ENCODE results near the gene ELAC1.

Gene ELAC1

GRCh38 chr18:50967714-50968661 is at the start of gene ELAC1:
TSS of gene ELAC1 (plus strand) at chr18:50968040. CDS start at chr18:50974405, 6,365 bp downstream.
- TF ChIP-seq CTCF (conservative IDR thresholded peaks at IDR 0.05; ENCODE audit: low read length), result no peak
- H3K4me3 ChIP-seq (ENCODE audit: low read length), result peak within 1 kb of the TSS; percentile 77
- DNase-seq (ENCODE audit: low read depth), result peak; percentile 86

DNA sequence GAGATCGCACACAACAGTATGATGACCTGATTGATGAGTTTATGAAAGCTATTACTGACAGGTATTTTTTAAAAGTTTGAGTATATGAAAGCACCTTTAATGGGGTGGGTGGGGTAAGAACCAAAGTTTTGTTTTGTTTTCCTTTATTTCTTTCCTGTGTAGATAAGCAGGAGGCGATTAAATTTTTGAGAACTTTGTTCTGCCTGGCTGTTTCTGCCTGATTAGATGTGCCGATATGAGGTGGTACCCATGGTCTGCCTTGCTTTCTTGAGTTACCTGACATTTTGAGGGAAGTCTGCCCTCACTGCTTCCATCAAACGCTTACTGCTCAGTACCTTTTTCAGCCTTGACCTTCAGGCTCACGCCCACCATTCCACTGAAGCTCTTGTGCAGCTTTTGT is 49.7 kb upstream of the ELAC1 start:
- H3K4me3 ChIP-seq (ENCODE audit: low read length), result no peak overlapping the region
- TF ChIP-seq CTCF (conservative IDR thresholded peaks at IDR 0.05; ENCODE audit: low read length), result no peak
- DNase-seq (ENCODE audit: low read depth), result no peak

DNA sequence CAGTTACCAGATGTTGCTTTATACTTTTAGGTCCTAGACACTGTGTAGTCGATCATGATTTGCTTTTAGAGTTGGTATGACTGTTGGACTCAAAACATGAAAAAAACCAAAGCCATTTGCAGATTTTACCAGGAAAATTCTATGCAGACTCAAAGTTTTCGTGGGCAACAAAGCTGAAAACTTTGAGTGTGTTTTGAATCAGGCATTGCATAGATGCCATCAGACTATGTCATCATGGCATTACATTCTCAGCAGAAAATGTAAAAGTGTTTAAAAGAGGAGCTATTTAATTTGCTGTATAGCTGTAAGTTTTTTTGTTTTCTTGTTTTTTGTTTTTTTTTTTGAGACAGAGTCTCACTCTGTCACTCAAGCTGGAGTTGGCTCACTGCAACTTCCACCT is 43.5 kb upstream of the ELAC1 start:
- peak; percentile 25 for DNase-seq (ENCODE audit: low read depth)
- no peak overlapping the region for H3K4me3 ChIP-seq (ENCODE audit: low read length)
- no peak for TF ChIP-seq CTCF (conservative IDR thresholded peaks at IDR 0.05; ENCODE audit: low read length)

- no peak for TF ChIP-seq CTCF (conservative IDR thresholded peaks at IDR 0.05; ENCODE audit: low read length)
Observed at GRCh38 chr18:50926521-50926920, 41.3 kb upstream of the ELAC1 start.

GRCh38 chr18:50928551-50928950 is 39.3 kb upstream of the ELAC1 start:
- DNase-seq (ENCODE audit: low read depth), result no peak
- H3K4me3 ChIP-seq (ENCODE audit: low read length), result no peak overlapping the region
- TF ChIP-seq CTCF (conservative IDR thresholded peaks at IDR 0.05; ENCODE audit: low read length), result no peak

More at GRCh38 chr18:50926521-50926920, 41.3 kb upstream of the ELAC1 start:
- no peak overlapping the region for H3K4me3 ChIP-seq (ENCODE audit: low read length)
- no peak for DNase-seq (ENCODE audit: low read depth)

- TF ChIP-seq CTCF (conservative IDR thresholded peaks at IDR 0.05; ENCODE audit: low read length), result no peak
- DNase-seq (ENCODE audit: low read depth), result no peak
- no peak overlapping the region for H3K4me3 ChIP-seq (ENCODE audit: low read length)
Observed at GRCh38 chr18:50933684-50934083, 34.2 kb upstream of the ELAC1 start.
